GM19468 (cell line): ENCODE measurements around the gene PAK5.

Experiments used
- ATAC-seq: cut with Tn5 transposase; IDR thresholded peaks from one replicate; pipeline ENCODE4 v1.9.1; 2021; ENCODE audit warnings: mild to moderate bottlenecking, moderate library complexity, moderate number of reproducible peaks; ENCODE audit not compliant: unreplicated experiment; ENCODE audit errors: extremely low read depth

The PAK5 gene

DNA sequence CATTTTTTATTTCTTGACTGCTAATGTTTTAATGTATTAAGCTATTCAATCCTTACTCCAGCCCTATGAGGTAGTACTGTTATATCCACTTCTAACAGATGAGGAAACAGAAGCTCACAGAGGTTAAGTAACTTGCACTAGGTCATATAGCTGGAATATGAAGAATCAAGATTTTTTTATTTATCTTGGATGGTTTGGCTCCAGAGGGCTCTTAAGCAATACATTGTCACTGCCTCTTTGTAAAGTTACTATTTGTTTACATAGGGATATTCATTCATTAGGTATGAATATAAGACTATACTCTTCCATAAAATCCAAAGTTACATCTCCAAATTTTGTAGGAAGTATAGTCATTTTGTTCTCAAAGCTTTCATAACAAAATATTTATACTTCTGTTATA, 210.7 kb downstream of the PAK5 start:
- no peak for ATAC-seq

- ATAC-seq: no peak
Observed at GRCh38 chr20:9627219-9627618, 211.7 kb downstream of the PAK5 start.

DNA sequence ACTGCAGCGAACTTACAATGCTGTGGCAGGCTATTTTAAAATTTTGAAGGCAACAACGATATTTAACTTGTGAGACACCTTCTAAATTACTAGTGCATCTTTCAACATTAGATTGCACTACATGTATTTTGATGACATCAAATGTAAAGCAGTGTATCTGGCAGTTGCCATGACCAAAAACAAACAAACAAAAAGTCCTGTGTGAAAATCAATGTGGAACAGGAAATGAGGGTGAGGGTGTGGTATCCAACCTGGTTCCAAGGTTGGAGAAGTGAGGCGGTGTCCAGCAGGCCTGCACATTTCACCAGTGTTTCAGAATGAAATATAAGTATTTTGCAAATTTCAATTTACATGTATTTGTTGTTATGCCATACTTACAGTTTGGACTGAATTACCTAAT, 212.5 kb downstream of the PAK5 start:
- ATAC-seq: no peak

DNA sequence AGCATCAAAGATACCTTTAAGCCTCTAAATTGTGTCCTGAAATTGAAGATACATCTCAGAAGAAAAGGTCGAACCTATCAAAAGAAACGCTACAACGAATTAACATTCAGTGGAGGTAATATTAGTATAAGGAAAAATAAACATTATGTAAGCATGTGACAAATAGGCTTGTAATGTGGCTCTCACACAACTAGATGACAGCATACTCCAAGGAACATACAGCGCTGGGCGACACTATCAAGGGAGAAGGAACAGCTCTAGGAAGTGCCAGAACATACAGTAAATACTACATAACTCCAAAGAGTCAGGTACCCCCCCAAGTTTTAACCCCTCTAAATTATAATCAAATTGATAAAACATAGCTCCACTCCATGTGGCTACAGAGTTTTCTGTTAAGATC, 220.9 kb downstream of the PAK5 start:
- ATAC-seq: no peak

DNA sequence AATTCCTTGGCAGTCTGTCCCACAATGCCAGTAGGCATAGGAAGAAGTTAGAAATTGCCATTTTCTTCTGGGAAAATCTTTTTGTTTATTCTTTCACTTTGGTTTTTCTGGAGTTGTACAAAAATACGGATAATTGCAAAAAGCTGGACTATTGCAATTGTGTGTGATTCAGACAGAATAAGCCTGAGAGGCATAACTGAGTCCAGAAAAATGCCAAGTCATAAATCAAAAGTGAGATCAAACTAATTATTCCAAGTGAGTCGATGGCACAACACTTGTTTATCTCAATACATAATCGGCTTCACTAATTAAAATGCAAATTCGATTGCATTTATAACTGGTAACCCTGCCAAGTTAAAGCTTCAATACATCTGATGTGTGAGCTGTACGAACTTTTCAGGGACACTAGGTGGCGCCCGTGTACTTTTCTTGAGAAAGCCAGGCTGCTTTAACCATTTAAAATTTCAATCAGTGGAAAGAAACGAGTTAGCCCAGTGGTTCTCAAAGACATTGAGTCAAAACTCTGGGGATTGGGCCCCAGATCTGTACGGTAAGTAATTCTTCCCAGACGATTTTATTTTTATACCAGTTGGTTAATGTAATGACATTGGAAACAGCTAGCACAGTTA, 221.9 kb downstream of the PAK5 start:
- no peak for ATAC-seq

DNA sequence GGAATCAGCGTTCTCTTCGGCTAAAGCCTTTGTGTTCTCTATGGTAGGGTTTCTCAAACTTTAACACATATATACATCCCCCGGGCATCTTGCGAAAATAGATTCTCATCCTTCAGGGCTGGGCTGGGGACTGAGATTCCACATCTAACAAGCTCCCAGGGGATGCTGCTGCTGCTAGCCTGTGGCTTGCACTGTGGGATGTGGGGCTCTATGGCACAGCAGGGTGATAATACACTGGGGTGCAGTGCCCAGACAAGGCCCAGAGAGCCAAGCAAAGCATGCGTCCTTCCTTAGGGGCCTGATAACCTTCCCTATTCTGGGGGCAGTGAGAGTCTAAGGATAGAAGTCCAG, 222.4 kb downstream of the PAK5 start:
- ATAC-seq: no peak

DNA sequence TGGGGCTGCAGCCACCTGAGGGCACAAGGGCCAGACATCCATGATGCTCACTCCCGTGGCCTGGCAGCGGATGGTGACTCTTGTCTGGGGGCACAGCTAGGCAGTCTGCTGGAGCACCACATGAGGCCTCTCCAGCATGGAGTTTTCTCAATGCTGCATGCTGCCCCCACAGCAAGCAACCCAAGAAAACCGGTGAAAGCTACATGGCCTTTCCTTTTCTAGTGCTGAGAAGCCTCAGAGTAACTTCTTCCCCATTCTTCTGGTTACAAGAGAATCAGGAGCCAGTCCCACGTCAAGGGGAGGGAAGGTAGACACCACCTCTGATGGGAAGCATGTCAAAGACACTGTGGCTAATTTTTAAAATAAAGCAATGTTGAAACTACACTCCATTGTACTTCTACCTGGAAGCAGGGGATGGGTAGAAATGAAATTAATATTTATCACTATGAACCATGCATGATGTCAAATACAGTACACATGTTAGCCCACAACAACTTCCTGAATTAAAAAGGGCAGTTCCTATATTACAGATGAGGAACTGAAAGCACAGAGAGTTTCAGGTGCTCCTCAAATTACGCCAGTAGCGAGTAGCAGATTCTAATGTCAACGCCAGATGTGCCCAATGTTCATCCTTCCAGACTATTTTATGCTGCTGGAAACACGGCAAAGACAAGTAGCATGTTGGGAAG, 223.0 kb downstream of the PAK5 start:
- ATAC-seq: peak; percentile 98

DNA sequence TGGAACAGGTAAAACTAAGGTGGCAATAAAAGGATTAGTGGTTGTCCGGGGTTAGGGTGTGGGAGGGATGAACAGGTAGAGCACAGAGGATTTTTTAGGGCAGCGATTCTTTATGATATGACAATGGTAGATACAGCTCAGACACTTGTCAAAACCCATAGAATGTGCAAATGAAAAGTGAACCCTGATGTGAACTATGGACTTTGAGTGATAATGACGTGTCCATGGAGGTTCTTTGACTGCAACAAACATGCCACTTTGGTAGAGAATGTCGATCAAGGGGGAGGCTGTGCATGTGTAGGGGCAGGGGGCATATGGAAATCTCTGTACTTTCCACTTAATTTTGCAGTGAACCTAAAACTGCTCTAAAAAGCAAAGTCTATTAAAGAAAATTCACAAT, 223.8 kb downstream of the PAK5 start:
- no peak for ATAC-seq

DNA sequence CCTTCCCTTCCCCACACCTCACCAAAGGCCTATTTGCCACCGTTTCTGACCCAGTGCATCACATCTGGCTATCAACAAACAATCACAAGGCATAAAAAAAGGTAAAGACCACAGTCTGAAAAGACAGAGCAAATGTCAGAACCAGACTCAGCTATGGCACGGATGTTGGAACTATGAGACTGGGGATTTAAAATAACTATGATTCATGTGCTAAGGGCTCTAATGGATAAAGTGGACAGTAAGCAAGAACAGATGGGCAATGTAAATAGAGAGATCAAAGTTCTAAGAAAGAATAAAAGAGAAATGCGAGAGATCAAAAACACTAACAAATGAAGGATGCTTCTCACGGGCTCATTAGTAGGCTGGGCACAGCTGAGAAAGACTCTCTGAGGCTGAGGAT, 225.0 kb downstream of the PAK5 start:
- ATAC-seq: no peak

DNA sequence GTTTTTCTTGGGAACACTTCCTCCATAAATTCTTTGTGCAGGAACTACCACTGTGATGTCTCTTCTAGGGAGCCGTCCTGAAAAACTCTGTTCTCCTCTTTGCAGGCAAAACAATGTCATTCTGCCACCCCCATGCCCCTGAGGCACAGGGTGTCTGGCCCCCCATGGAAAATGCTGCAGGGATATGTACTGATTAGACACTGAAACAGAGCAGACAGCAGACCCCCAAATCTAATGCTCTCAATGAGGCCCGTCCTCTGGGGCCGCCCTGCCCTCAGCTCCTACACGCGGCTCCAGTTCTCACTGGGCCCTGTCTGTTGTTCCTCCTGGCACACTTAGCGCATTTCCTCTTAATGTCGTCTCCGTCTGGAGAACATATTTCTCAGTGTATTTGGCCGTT, 227.0 kb downstream of the PAK5 start:
- ATAC-seq: no peak

DNA sequence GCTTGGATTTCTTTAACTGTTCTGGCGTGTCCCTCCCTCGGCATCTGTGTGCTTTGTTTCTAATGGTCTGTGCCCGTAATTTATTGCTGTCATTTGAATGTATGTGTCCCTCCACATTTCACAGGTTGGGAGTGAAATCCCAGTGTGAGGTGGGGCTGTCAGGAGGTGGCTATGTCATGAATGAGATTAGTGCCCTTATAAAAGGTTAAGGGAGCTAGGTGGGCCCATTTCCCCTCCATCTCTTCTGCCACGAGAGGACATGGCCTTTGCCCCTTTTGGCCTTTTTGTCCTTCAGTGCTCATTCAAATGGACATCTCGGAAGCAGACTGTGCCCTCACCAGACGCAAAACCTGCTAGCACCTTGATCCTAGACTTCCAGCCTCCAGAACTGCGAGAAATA, 228.2 kb downstream of the PAK5 start:
- no peak for ATAC-seq

DNA sequence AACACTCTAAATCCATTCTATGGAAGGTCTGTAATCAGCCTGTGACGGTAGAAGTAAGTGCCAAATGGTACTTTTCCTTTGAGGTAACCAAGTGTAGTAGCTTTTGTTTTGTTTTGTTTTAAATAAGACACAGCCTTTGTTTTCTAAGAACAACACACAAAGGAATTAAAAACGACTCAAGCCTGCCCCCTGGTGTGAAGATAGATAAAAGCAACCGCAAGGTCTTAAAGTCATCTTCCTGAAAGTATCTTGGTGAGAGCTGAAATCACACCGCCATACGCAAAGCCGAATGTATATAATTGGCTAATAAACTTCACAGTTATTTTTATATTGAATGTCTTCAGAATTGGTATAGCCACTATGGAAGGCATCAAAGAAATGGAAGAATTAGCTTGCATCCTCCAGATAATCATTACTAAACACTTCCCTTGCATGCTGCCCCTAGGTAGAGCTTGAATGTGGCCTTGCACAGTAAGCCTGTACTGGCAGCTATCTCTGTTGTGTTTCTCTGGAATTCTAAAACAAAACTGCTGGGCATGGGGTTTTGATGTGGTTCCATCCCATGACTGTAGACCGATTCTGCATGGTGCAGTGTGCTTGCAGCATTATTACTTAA, 228.9 kb downstream of the PAK5 start:
- no peak for ATAC-seq

- ATAC-seq: no peak
Observed at GRCh38 chr20:9608639-9609340, 230.1 kb downstream of the PAK5 start.

DNA sequence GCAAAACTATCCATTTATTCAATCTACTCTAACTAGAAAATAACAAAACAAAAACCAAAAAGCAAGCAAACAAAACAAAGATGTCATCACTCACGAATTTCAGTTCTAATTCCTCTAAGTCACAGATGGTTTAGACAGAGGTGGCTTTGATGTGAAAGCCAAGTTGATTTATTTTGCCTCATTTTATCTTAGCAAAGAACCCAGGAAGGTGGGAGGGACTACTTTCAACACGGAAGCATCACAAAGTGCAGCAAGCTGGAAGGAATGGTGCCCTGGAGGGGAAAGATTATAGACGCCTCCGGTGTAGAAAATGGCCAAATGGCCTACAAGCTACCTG, 236.1 kb downstream of the PAK5 start:
- ATAC-seq: no peak

DNA sequence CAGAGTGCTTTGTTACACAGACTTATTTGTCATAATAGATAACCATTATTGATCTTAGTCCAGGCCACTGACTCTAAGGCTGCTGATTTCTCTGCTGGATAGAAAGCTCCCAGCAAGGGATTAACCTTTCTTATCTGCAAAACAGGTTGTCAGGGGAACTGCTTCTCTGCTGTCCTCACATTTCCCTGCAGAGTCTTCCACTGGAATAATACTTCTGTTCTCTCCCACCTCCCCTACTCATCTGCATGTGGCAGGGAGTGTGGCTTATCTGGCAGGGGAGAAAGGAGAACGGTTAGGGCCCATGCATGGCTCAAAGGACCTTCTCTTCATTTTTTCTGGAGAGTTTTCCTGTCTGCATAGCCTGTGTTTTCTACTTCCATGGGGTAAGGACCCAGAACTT, 238.3 kb downstream of the PAK5 start:
- ATAC-seq: no peak

GRCh38 chr20:9597547-9597946, 241.3 kb downstream of the PAK5 start:
- ATAC-seq: no peak

DNA sequence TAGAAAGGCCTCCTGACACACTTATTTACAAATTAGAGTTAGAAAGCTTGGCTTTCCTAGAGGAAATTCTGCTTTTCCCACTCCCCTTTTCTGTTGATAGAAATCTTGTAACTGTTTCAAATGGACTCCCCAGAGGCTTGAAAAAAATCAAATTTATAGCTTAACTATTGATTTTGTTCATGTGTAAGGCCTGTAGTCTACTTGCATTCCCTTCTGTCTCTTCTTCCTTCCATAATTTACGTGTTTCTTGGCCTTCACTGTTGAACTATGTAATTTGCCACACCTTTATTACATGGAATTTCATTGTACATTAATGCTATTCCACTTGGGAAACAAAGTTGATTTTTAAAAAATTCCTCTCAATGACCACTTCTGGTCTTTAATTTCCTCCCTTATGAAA, 243.1 kb downstream of the PAK5 start:
- ATAC-seq: no peak

GRCh38 chr20:9594284-9594875, 244.5 kb downstream of the PAK5 start:
- ATAC-seq: no peak

GRCh38 chr20:9592419-9592818, 246.5 kb downstream of the PAK5 start:
- no peak for ATAC-seq

- ATAC-seq: no peak
Observed at GRCh38 chr20:9591080-9591479, 247.8 kb downstream of the PAK5 start.

DNA sequence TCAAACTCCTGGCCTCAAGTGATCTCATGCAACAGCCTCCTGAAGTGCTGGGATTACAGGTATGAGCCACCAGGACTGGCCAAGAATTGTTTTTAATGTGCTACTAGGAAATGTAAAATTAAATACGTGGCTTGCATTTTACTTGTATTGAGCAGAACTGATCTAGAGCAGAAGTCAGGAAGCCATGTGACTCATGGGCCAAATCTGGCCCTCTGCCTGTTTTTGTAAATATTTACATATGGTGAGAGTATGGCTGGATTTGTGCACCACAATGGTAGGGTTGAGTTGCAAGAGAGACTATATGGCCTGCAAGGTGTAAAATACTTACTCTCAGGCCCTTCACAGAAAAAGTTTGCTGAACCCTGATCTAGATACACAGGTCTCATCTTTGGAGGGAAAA, 248.7 kb downstream of the PAK5 start:
- ATAC-seq: no peak
